ENCODE results near the gene PPT2. TPM values are rescaled to one million over a fixed set of nuclear protein-coding genes. Genes with fewer than 3 reads are reported as not detected.

PPT2 gene
- 1 to 10 TPM in 4 of 6 donors, under 1 TPM in 1, not detected in 1; 0.96 to 3.0 (median 2.0) TPM for polyA plus RNA-seq (ENCODE audit: low read depth in 6 of 6)

- peaks cover 0 to 2% (median 0%) of the 10 kb centered on the region in 7 donors for H3K9me3 Mint-ChIP-seq
- H3K27ac Mint-ChIP-seq = peak within 1 kb of the TSS; percentile 15 to 86 (median 74)
- DNase-seq (no peak), ATAC-seq (ENCODE audit: low read depth in 2 of 2) (peak; percentile 37 to 43)
- peaks cover 0 to 10% of the 10 kb centered on the region in 2 donors for H3K36me3 Mint-ChIP-seq
- peaks cover 34 to 54% (median 50%) of the 10 kb centered on the region in 3 donors for H3K27me3 Mint-ChIP-seq
- peaks cover 44 to 54% (median 50%) of the 10 kb centered on the region in 3 donors for H3K4me1 Mint-ChIP-seq
- H3K4me3 Mint-ChIP-seq = peak within 1 kb of the TSS; percentile 79 to 98 (median 93)
Measured at GRCh38 chr6:32153564-32154513, at the start of gene PPT2. TSS of gene PPT2 (plus strand) at chr6:32154141. CDS start at chr6:32154595, 454 bp downstream.

GRCh38 chr6:32105433-32105832 lies 48.5 kb upstream of the PPT2 start:
- ATAC-seq (ENCODE audit: low read depth in 2 of 2) (no peak), DNase-seq (no peak)
- Mint-ChIP-seq H3K27ac (no peak overlapping the region), H3K9me3 (peaks cover 0 to 8% (median 1%) of the 10 kb centered on the region in 7 donors), H3K36me3 (peaks cover 0 to 8% of the 10 kb centered on the region in 2 donors), H3K4me1 (peaks cover 21 to 30% (median 29%) of the 10 kb centered on the region in 3 donors), H3K4me3 (no peak overlapping the region), H3K27me3 (peaks cover 34 to 64% (median 61%) of the 10 kb centered on the region in 3 donors)

- no peak for DNase-seq
- H3K27ac Mint-ChIP-seq = peak overlapping the region in 1 of 6 donors; percentile 32
- H3K4me3 Mint-ChIP-seq = peak overlapping the region in 1 of 8 donors; percentile 10
- H3K9me3 Mint-ChIP-seq = peaks cover 0 to 4% (median 1%) of the 10 kb centered on the region in 7 donors
- H3K36me3 Mint-ChIP-seq = peaks cover 0 to 8% of the 10 kb centered on the region in 2 donors
- no peak for ATAC-seq (ENCODE audit: low read depth in 2 of 2)
- peaks cover 27 to 62% (median 58%) of the 10 kb centered on the region in 3 donors for H3K27me3 Mint-ChIP-seq
- peaks cover 25 to 39% (median 35%) of the 10 kb centered on the region in 3 donors for H3K4me1 Mint-ChIP-seq
Measured at GRCh38 chr6:32107406-32107805, 46.5 kb upstream of the PPT2 start.

- H3K9me3 Mint-ChIP-seq = peaks cover 0 to 4% (median 1%) of the 10 kb centered on the region in 7 donors
- no peak overlapping the region for H3K4me3 Mint-ChIP-seq
- H3K27ac Mint-ChIP-seq = no peak overlapping the region
- peaks cover 0 to 8% of the 10 kb centered on the region in 2 donors for H3K36me3 Mint-ChIP-seq
- ATAC-seq (ENCODE audit: low read depth in 2 of 2) (no peak), DNase-seq (no peak)
- peaks cover 27 to 42% (median 42%) of the 10 kb centered on the region in 3 donors for H3K4me1 Mint-ChIP-seq
- peaks cover 22 to 60% (median 58%) of the 10 kb centered on the region in 3 donors for H3K27me3 Mint-ChIP-seq
Measured at GRCh38 chr6:32108094-32108627, 45.8 kb upstream of the PPT2 start.

GRCh38 chr6:32108727-32109113 lies 45.2 kb upstream of the PPT2 start:
- Mint-ChIP-seq H3K4me1 (peaks cover 28 to 48% (median 42%) of the 10 kb centered on the region in 3 donors), H3K36me3 (peaks cover 0 to 8% of the 10 kb centered on the region in 2 donors), H3K4me3 (no peak overlapping the region), H3K27ac (peak overlapping the region in 2 of 6 donors; percentile 7 to 53), H3K9me3 (peaks cover 0 to 3% (median 0%) of the 10 kb centered on the region in 7 donors), H3K27me3 (peaks cover 22 to 54% (median 53%) of the 10 kb centered on the region in 3 donors)
- no peak for DNase-seq
- no peak for ATAC-seq (ENCODE audit: low read depth in 2 of 2)

GRCh38 chr6:32109114-32109764 lies 44.7 kb upstream of the PPT2 start, which contains the start of gene TNXB:
TSS of gene TNXB (minus strand) at chr6:32109338. CDS start at chr6:32098198, 11,140 bp downstream.
- Mint-ChIP-seq H3K4me3 (peak within 1 kb of the TSS in 1 of 8 donors; percentile 40), H3K36me3 (peaks cover 0 to 8% of the 10 kb centered on the region in 2 donors), H3K27me3 (peaks cover 22 to 50% (median 49%) of the 10 kb centered on the region in 3 donors), H3K9me3 (peaks cover 0 to under 1% (median 0%) of the 10 kb centered on the region in 7 donors), H3K27ac (peak within 1 kb of the TSS in 4 of 6 donors; percentile 7 to 86 (median 65)), H3K4me1 (peaks cover 28 to 48% (median 42%) of the 10 kb centered on the region in 3 donors)
- DNase-seq (no peak), ATAC-seq (ENCODE audit: low read depth in 2 of 2) (peak in 1 of 2 donors; percentile 33)

GRCh38 chr6:32109765-32110160 lies 44.2 kb upstream of the PPT2 start:
- no peak for DNase-seq
- H3K27ac Mint-ChIP-seq = peak overlapping the region in 1 of 6 donors; percentile 77

GRCh38 chr6:32110632-32111031 lies 43.3 kb upstream of the PPT2 start:
- H3K27ac Mint-ChIP-seq = no peak overlapping the region
- no peak overlapping the region for H3K4me3 Mint-ChIP-seq
- H3K27me3 Mint-ChIP-seq = peaks cover 15 to 36% (median 35%) of the 10 kb centered on the region in 3 donors
- H3K9me3 Mint-ChIP-seq = no peaks in the 10 kb centered on the region
- H3K36me3 Mint-ChIP-seq = peaks cover 0 to 17% of the 10 kb centered on the region in 2 donors
- no peak for ATAC-seq (ENCODE audit: low read depth in 2 of 2)
- H3K4me1 Mint-ChIP-seq = peaks cover 28 to 55% (median 46%) of the 10 kb centered on the region in 3 donors
- no peak for DNase-seq

More at GRCh38 chr6:32109765-32110160, 44.2 kb upstream of the PPT2 start:
- ATAC-seq (ENCODE audit: low read depth in 2 of 2) = no peak
- Mint-ChIP-seq H3K36me3 (peaks cover 0 to 11% of the 10 kb centered on the region in 2 donors), H3K9me3 (no peaks in the 10 kb centered on the region), H3K27me3 (peaks cover 22 to 44% (median 44%) of the 10 kb centered on the region in 3 donors), H3K4me3 (no peak overlapping the region), H3K4me1 (peaks cover 28 to 50% (median 42%) of the 10 kb centered on the region in 3 donors)

- DNase-seq (no peak), ATAC-seq (ENCODE audit: low read depth in 2 of 2) (no peak)
- H3K4me3 Mint-ChIP-seq = no peak overlapping the region
- H3K27ac Mint-ChIP-seq = peak overlapping the region in 4 of 6 donors; percentile 46 to 87 (median 58)
- H3K36me3 Mint-ChIP-seq = peaks cover 0 to 20% of the 10 kb centered on the region in 2 donors
- H3K27me3 Mint-ChIP-seq = peaks cover 8 to 27% (median 26%) of the 10 kb centered on the region in 3 donors
- H3K9me3 Mint-ChIP-seq = no peaks in the 10 kb centered on the region
- peaks cover 28 to 52% (median 52%) of the 10 kb centered on the region in 3 donors for H3K4me1 Mint-ChIP-seq
Measured at GRCh38 chr6:32111424-32112066, 42.4 kb upstream of the PPT2 start.

GRCh38 chr6:32112431-32112980 lies 41.4 kb upstream of the PPT2 start:
- DNase-seq (no peak), ATAC-seq (ENCODE audit: low read depth in 2 of 2) (no peak)
- Mint-ChIP-seq H3K4me3 (no peak overlapping the region), H3K9me3 (no peaks in the 10 kb centered on the region), H3K27me3 (peaks cover under 1 to 17% (median 16%) of the 10 kb centered on the region in 3 donors), H3K27ac (peak overlapping the region in 4 of 6 donors; percentile 44 to 90 (median 76)), H3K36me3 (peaks cover 0 to 21% of the 10 kb centered on the region in 2 donors), H3K4me1 (peaks cover 27 to 51% (median 50%) of the 10 kb centered on the region in 3 donors)

- Mint-ChIP-seq H3K27ac (peak overlapping the region in 4 of 6 donors; percentile 66 to 86 (median 72)), H3K27me3 (peaks cover 0 to 5% (median 5%) of the 10 kb centered on the region in 3 donors)
- no peak for DNase-seq
Measured at GRCh38 chr6:32113386-32114352, 40.3 kb upstream of the PPT2 start.

More at GRCh38 chr6:32113386-32114352, 40.3 kb upstream of the PPT2 start:
- Mint-ChIP-seq H3K36me3 (peaks cover 0 to 21% of the 10 kb centered on the region in 2 donors), H3K4me1 (peaks cover 20 to 44% (median 39%) of the 10 kb centered on the region in 3 donors), H3K4me3 (no peak overlapping the region), H3K9me3 (no peaks in the 10 kb centered on the region)
- no peak for ATAC-seq (ENCODE audit: low read depth in 2 of 2)
